ENCODE results near the gene TTC31.

DNA sequence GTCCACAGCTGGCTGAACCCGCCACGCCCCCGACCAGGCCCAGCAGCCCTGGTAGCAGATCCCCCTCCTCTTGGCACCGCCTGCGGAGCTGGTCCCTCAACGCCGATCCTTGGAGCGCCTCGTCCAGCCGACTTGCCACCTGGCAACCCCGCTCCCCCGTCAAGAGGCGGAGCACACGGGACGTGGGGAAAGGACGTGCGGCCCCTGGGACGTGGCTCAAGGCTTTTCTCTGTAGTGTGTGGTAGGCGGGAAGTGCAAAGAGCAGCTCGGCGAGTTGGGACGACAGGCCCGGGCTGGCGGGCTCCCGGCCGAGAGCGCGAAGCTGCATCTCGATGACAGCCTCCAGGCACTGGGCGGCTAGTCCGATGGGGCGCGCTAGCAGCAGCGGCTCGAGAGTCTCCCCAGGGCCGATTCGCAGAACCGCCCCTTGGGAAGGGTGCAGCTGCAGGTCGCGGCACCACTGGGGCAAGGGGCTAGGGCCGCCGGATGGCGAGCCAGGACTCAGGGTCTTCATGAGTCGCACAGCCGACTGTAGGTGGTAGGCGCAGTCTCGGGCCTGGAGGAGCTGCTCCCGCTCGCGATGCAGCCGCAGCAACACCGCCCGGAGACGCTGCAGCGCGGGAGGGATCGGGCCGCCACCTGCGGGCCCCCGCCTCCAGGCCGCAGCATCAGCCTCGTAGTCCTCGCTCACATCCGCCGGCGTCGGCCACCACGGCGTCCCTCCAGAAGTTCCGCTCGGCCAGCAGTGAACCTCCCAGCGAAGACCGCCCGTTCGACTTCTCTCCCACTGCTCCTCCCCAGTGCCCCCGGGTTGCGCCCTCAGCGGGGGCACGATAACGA, 700 bp upstream of the TTC31 start:
- no peak for TF ChIP-seq EZH2 (IDR thresholded peaks at IDR 0.05; ENCODE audit: borderline replicate concordance, low read length)
- TF ChIP-seq, protein P1, sequence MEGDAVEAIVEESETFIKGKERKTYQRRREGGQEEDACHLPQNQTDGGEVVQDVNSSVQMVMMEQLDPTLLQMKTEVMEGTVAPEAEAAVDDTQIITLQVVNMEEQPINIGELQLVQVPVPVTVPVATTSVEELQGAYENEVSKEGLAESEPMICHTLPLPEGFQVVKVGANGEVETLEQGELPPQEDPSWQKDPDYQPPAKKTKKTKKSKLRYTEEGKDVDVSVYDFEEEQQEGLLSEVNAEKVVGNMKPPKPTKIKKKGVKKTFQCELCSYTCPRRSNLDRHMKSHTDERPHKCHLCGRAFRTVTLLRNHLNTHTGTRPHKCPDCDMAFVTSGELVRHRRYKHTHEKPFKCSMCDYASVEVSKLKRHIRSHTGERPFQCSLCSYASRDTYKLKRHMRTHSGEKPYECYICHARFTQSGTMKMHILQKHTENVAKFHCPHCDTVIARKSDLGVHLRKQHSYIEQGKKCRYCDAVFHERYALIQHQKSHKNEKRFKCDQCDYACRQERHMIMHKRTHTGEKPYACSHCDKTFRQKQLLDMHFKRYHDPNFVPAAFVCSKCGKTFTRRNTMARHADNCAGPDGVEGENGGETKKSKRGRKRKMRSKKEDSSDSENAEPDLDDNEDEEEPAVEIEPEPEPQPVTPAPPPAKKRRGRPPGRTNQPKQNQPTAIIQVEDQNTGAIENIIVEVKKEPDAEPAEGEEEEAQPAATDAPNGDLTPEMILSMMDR (conservative IDR thresholded peaks at IDR 0.05 in 1 of 2, IDR thresholded peaks at IDR 0.05 in 1 of 2; ENCODE audit: extremely low read depth in 1 of 2, insufficient read depth in 1 of 2, low read depth in 1 of 2, low read length in 2 of 2) = no peak
